Measurements from ENCODE around the gene CFAP299.

CFAP299 gene

DNA sequence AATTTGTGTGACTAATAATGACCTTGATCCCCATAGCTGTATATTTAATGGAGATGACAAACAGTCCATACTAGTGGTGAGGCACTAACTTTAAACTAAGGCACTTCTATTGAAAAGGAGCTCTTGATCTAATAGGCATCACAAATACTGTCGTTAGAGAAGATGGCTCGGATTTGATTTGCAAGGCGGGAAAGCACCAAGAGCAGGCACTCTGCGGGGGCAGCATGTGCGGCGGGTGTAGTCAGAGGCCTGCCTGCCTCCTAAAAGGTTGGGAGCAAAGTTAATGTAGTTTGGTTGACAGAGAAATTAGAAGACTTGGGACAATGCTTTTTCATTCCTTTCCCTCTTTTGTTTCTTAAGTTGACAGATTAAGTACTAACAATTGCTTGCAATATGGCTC, 278.8 kb downstream of the CFAP299 start:
- no peak for TF ChIP-seq EZH2phosphoT487 (IDR thresholded peaks at IDR 0.05; ENCODE audit: borderline replicate concordance)
- TF ChIP-seq, protein P1, sequence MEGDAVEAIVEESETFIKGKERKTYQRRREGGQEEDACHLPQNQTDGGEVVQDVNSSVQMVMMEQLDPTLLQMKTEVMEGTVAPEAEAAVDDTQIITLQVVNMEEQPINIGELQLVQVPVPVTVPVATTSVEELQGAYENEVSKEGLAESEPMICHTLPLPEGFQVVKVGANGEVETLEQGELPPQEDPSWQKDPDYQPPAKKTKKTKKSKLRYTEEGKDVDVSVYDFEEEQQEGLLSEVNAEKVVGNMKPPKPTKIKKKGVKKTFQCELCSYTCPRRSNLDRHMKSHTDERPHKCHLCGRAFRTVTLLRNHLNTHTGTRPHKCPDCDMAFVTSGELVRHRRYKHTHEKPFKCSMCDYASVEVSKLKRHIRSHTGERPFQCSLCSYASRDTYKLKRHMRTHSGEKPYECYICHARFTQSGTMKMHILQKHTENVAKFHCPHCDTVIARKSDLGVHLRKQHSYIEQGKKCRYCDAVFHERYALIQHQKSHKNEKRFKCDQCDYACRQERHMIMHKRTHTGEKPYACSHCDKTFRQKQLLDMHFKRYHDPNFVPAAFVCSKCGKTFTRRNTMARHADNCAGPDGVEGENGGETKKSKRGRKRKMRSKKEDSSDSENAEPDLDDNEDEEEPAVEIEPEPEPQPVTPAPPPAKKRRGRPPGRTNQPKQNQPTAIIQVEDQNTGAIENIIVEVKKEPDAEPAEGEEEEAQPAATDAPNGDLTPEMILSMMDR (conservative IDR thresholded peaks at IDR 0.05; ENCODE audit: low read length), result no peak
- H4K20me1 ChIP-seq (ENCODE audit: insufficient read depth, low read length, poor library complexity, severe bottlenecking), result no peaks in the 10 kb centered on the region
- no peaks in the 10 kb centered on the region for H3F3A ChIP-seq (ENCODE audit: low read depth)
- H3K9me3 ChIP-seq (ENCODE audit: insufficient read depth, low read depth, low read length), result no peaks in the 10 kb centered on the region
- no peak overlapping the region for H2AFZ ChIP-seq (ENCODE audit: low read length)
- H3K4me1 ChIP-seq (ENCODE audit: insufficient read depth, low read length, poor library complexity, severe bottlenecking), result peaks cover 44% of the 10 kb centered on the region
- H3K9me2 ChIP-seq (replicated peaks; ENCODE audit: low read depth, low read length), result no peaks in the 10 kb centered on the region
- no peaks in the 10 kb centered on the region for H3K27me3 ChIP-seq (ENCODE audit: insufficient read depth, low read length, poor library complexity, severe bottlenecking)
- H3K36me3 ChIP-seq (ENCODE audit: insufficient read depth, low read length), result no peaks in the 10 kb centered on the region
- no peaks in the 10 kb centered on the region for H3K79me2 ChIP-seq (ENCODE audit: insufficient read depth, low read length)
- H3K4me2 ChIP-seq (ENCODE audit: low read depth, low read length, poor library complexity, severe bottlenecking), result no peak overlapping the region
- no peak overlapping the region for H3K9ac ChIP-seq (ENCODE audit: low read depth, low read length, poor library complexity, severe bottlenecking)
- H3K4me3 ChIP-seq (ENCODE audit: low read length, poor library complexity, severe bottlenecking), result no peak overlapping the region

DNA sequence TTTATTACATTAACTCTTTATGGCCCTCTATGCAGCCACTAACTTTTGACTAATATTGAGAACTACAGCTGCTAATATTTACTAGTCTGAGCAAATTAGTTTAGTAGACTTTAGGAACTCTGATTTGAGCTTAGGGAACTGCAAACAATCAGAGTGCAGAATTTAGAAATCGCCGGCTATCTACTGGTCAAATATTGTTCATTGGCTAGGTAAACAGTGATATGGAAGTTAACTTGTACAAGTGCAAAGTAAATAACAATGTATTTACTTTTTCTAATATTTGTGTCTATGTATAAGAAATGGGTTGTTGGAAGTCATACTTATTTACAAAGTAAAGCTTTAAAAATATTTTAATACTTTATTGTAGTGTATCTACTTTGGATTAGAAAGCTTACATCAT, 279.6 kb downstream of the CFAP299 start:
- no peak overlapping the region for H3K4me2 ChIP-seq (ENCODE audit: low read depth, low read length, poor library complexity, severe bottlenecking)
- H3K4me3 ChIP-seq (ENCODE audit: low read length, poor library complexity, severe bottlenecking), result no peak overlapping the region
- H3F3A ChIP-seq (ENCODE audit: low read depth), result no peaks in the 10 kb centered on the region
- no peaks in the 10 kb centered on the region for H3K9me2 ChIP-seq (replicated peaks; ENCODE audit: low read depth, low read length)
- H4K20me1 ChIP-seq (ENCODE audit: insufficient read depth, low read length, poor library complexity, severe bottlenecking), result no peaks in the 10 kb centered on the region
- no peak overlapping the region for H2AFZ ChIP-seq (ENCODE audit: low read length)
- H3K9me3 ChIP-seq (ENCODE audit: insufficient read depth, low read depth, low read length), result no peaks in the 10 kb centered on the region
- H3K27me3 ChIP-seq (ENCODE audit: insufficient read depth, low read length, poor library complexity, severe bottlenecking), result no peaks in the 10 kb centered on the region
- H3K79me2 ChIP-seq (ENCODE audit: insufficient read depth, low read length), result no peaks in the 10 kb centered on the region
- H3K36me3 ChIP-seq (ENCODE audit: insufficient read depth, low read length), result no peaks in the 10 kb centered on the region
- H3K4me1 ChIP-seq (ENCODE audit: insufficient read depth, low read length, poor library complexity, severe bottlenecking), result peaks cover 42% of the 10 kb centered on the region
- no peak for TF ChIP-seq EZH2phosphoT487 (IDR thresholded peaks at IDR 0.05; ENCODE audit: borderline replicate concordance)
- TF ChIP-seq, protein P1 (conservative IDR thresholded peaks at IDR 0.05; ENCODE audit: low read length), result no peak
- H3K9ac ChIP-seq (ENCODE audit: low read depth, low read length, poor library complexity, severe bottlenecking), result no peak overlapping the region

DNA sequence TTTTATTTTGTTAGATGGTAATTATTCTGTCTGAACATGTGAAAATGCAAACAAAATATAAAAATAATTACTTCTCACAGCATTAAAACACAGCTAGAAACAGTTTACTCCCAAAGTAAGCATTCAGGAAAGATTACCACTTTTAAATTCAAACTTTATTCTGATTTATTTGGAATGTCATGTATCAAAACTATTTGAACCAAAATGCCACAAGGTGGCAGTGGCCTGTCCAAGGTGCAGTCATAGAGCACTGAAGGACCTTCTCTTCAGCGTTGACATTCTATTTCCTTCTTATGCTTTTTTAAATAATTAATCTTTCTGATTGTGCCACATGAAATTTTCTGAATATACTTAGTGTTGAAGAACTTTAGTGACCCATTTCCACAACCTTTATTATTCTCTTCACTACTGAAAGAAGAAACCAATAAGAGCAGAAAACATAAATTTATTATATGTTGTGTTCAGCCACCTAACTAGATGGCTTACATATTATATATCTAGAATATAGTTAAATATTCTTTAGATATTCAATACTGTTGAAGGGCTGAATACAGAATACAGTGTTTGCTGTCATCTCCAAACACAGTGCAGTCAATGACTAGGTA, 283.6 kb downstream of the CFAP299 start:
- no peaks in the 10 kb centered on the region for H3K9me2 ChIP-seq (replicated peaks; ENCODE audit: low read depth, low read length)
- H3F3A ChIP-seq (ENCODE audit: low read depth), result no peaks in the 10 kb centered on the region
- H3K27me3 ChIP-seq (ENCODE audit: insufficient read depth, low read length, poor library complexity, severe bottlenecking), result no peaks in the 10 kb centered on the region
- H3K4me1 ChIP-seq (ENCODE audit: insufficient read depth, low read length, poor library complexity, severe bottlenecking), result peaks cover 2% of the 10 kb centered on the region
- H3K36me3 ChIP-seq (ENCODE audit: insufficient read depth, low read length), result no peaks in the 10 kb centered on the region
- H4K20me1 ChIP-seq (ENCODE audit: insufficient read depth, low read length, poor library complexity, severe bottlenecking), result no peaks in the 10 kb centered on the region
- no peaks in the 10 kb centered on the region for H3K79me2 ChIP-seq (ENCODE audit: insufficient read depth, low read length)
- H3K9ac ChIP-seq (ENCODE audit: low read depth, low read length, poor library complexity, severe bottlenecking), result no peak overlapping the region
- H3K4me2 ChIP-seq (ENCODE audit: low read depth, low read length, poor library complexity, severe bottlenecking), result no peak overlapping the region
- no peak overlapping the region for H2AFZ ChIP-seq (ENCODE audit: low read length)
- peaks cover 9% of the 10 kb centered on the region; the same call in 1 of the 2 replicates for H3K9me3 ChIP-seq (ENCODE audit: insufficient read depth, low read depth, low read length)
- no peak overlapping the region for H3K4me3 ChIP-seq (ENCODE audit: low read length, poor library complexity, severe bottlenecking)
- TF ChIP-seq, protein P1 (conservative IDR thresholded peaks at IDR 0.05; ENCODE audit: low read length), result peak; percentile 87
- no peak for TF ChIP-seq EZH2phosphoT487 (IDR thresholded peaks at IDR 0.05; ENCODE audit: borderline replicate concordance)

Data from Loucy (cell line).